NCI-H1092 treated with DMSO at 0.1 percent for 48 hours (cell line): Measurements from ENCODE around the gene ICA1.
"Not testable (repeated sequence)": the region's sequence is repeated elsewhere in the genome, so short reads cannot be mapped to it uniquely, and the experiment has no call there.

Source experiments
- DNase-seq: peaks from one replicate; lab custom pipeline; 2025; lab: John Stamatoyannopoulos, UW

Gene ICA1

GRCh38 chr7:8092140-8092539 is 169.8 kb downstream of the ICA1 start:
- no peak for DNase-seq

- no peak for DNase-seq
Measured at GRCh38 chr7:8089036-8089780, 172.8 kb downstream of the ICA1 start.

GRCh38 chr7:8086239-8086638 is 175.7 kb downstream of the ICA1 start:
- DNase-seq, result no peak

GRCh38 chr7:8085420-8085819 is 176.5 kb downstream of the ICA1 start:
- peak; percentile 28 for DNase-seq

GRCh38 chr7:8084836-8085235 is 177.1 kb downstream of the ICA1 start:
- DNase-seq, result peak; percentile 64

- no peak for DNase-seq
Measured at GRCh38 chr7:8082762-8083161, 179.2 kb downstream of the ICA1 start.

- no peak for DNase-seq
Measured at GRCh38 chr7:8078418-8078817, 183.5 kb downstream of the ICA1 start.

- no peak for DNase-seq
Measured at GRCh38 chr7:8070451-8071180, 191.4 kb downstream of the ICA1 start.

GRCh38 chr7:8068892-8069686 is 192.9 kb downstream of the ICA1 start:
- no peak for DNase-seq

- DNase-seq, result no peak
Measured at GRCh38 chr7:8065356-8065813, 196.6 kb downstream of the ICA1 start.

GRCh38 chr7:8064828-8065227 is 197.1 kb downstream of the ICA1 start:
- no peak for DNase-seq

- DNase-seq, result no peak
Measured at GRCh38 chr7:8063706-8064297, 198.2 kb downstream of the ICA1 start.

- not testable (repeated sequence) for DNase-seq
Measured at GRCh38 chr7:8063300-8063699, 198.7 kb downstream of the ICA1 start.
